GM15510 (cell line): Measurements from ENCODE around the gene EVPL.

Experiments used
- POLR2A ChIP-seq: IDR thresholded peaks from 3 replicates; pipeline ENCODE4 v1.6.1; 2011; ENCODE audit warnings: borderline replicate concordance; ENCODE audit not compliant: insufficient read length; ENCODE audit errors: extremely low read depth

EVPL gene

GRCh38 chr17:76050538-76051467, 23.7 kb upstream of the EVPL start:
- no peak for TF ChIP-seq POLR2A

GRCh38 chr17:76049836-76050537, 22.9 kb upstream of the EVPL start:
- no peak for TF ChIP-seq POLR2A

GRCh38 chr17:76049239-76049638, 22.1 kb upstream of the EVPL start:
- no peak for TF ChIP-seq POLR2A

GRCh38 chr17:76048711-76049110, 21.6 kb upstream of the EVPL start:
- TF ChIP-seq POLR2A, result no peak

- TF ChIP-seq POLR2A, result no peak
These were observed 21.0 kb upstream of the EVPL start for GRCh38 chr17:76048025-76048605.

GRCh38 chr17:76046064-76046463, 19.0 kb upstream of the EVPL start:
- TF ChIP-seq POLR2A, result no peak

- no peak for TF ChIP-seq POLR2A
These were observed 13.3 kb upstream of the EVPL start for GRCh38 chr17:76040376-76040775.

- no peak for TF ChIP-seq POLR2A
These were observed 12.0 kb upstream of the EVPL start for GRCh38 chr17:76039121-76039520.

GRCh38 chr17:76038050-76038449, 10.9 kb upstream of the EVPL start:
- no peak for TF ChIP-seq POLR2A

- no peak for TF ChIP-seq POLR2A
These were observed 9.6 kb upstream of the EVPL start for GRCh38 chr17:76036497-76037261.

- TF ChIP-seq POLR2A, result no peak
These were observed 7.6 kb upstream of the EVPL start for GRCh38 chr17:76034428-76035350.

GRCh38 chr17:76033139-76033538, 6.0 kb upstream of the EVPL start:
- no peak for TF ChIP-seq POLR2A

- TF ChIP-seq POLR2A, result no peak
These were observed 5.6 kb upstream of the EVPL start for GRCh38 chr17:76032780-76033108.

GRCh38 chr17:76032073-76032779, 5.1 kb upstream of the EVPL start:
- TF ChIP-seq POLR2A, result no peak

GRCh38 chr17:76026714-76027158, 370 bp downstream of the EVPL start:
- no peak for TF ChIP-seq POLR2A
